ENCODE results near the gene TRAT1.
"Not testable (repeated sequence)": the region's sequence is repeated elsewhere in the genome, so short reads cannot be mapped to it uniquely, and the experiment has no call there.

The TRAT1 gene, protein sequence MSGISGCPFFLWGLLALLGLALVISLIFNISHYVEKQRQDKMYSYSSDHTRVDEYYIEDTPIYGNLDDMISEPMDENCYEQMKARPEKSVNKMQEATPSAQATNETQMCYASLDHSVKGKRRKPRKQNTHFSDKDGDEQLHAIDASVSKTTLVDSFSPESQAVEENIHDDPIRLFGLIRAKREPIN

DNA sequence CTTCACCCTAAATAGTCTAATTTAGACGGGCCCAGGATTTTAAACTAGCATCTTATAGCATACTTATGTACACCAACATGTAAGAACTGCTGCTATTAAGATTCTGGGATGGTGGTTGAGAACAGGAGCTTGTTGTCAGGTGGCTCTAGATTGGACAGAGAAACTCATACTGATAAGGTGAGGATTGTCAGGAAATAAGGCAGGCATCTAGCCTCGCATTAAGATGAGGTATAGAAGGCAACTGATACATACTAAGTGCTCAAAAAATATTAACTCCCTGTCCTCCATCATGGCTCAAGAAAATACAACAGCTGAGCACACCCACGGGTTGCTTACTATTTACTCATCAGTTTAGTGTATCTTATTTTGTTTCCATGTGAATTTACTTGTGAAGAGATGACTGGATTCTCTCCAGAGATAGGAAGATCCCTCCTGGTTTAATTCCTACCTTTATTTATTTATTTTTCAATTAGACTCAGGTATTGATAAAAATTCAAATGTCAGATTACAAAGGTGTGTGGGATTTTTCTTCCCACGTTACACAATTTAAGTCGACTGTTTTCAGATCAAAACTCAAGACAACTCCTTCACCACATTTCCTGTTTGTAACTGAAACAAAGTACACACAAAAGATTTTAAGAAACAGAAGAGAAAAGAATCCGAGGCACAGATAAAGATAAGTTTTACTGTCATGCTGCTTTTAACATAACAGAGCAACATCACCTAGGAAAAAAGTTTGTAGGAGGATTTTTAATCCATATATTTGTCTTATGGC is at the start of gene TRAT1:
TSS of gene TRAT1 (plus strand) at position 664 of the 775 bp plus-strand sequence. CDS start 142 bp downstream, outside the sequence.
- DNase-seq (ENCODE audit: low read depth in 2 of 2) = no peak

GRCh38 chr3:108775649-108776048 is 46.9 kb upstream of the TRAT1 start:
- no peak for DNase-seq (ENCODE audit: low read depth in 2 of 2)

GRCh38 chr3:108779496-108779895 is 43.1 kb upstream of the TRAT1 start:
- no peak for DNase-seq (ENCODE audit: low read depth in 2 of 2)

GRCh38 chr3:108780235-108780634 is 42.4 kb upstream of the TRAT1 start:
- DNase-seq (ENCODE audit: low read depth in 2 of 2) = no peak

GRCh38 chr3:108791473-108791872 is 31.1 kb upstream of the TRAT1 start:
- no peak for DNase-seq (ENCODE audit: low read depth in 2 of 2)

DNA sequence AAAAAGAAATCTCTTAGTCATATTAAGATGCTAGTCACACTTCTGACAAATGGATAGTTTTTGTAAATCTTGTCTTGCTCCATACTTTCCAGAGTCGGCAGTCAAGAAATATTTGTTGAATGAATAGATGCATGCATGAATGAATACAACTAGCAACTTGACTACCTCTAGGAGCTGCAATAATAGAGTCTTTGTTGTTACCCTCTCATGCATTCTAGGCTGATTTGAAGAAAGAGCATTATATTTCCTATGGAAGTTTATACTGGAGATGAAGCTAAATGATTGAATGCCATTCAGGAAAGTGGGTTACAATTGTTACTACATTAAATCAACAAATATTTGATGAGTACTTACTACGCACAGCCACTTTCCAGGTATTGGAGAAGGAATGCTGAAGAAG is 18.1 kb upstream of the TRAT1 start:
- no peak for DNase-seq (ENCODE audit: low read depth in 2 of 2)

GRCh38 chr3:108804966-108805365 is 17.6 kb upstream of the TRAT1 start:
- no peak for DNase-seq (ENCODE audit: low read depth in 2 of 2)

GRCh38 chr3:108806316-108806715 is 16.3 kb upstream of the TRAT1 start:
- no peak for DNase-seq (ENCODE audit: low read depth in 2 of 2)

DNA sequence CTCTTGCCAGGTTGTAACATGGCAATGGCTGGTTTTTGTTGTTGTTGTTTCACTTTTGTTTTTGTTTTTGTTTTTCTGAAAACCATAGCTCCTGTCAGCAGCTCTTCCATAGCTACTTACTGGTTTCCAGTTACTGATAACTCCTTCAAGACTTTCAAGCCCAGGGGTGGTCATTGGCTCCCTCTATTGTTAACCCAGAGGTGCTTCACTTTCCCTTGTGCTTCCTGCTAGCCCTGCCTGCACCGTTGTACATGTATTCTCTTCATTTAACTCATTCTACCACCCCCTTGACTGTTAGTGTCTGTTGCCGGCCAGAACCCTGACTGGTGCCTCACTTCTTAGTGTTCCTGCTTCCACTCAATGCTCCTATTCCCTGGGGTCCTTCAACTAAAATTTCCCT is 4.2 kb upstream of the TRAT1 start:
- no peak for DNase-seq (ENCODE audit: low read depth in 2 of 2)

DNA sequence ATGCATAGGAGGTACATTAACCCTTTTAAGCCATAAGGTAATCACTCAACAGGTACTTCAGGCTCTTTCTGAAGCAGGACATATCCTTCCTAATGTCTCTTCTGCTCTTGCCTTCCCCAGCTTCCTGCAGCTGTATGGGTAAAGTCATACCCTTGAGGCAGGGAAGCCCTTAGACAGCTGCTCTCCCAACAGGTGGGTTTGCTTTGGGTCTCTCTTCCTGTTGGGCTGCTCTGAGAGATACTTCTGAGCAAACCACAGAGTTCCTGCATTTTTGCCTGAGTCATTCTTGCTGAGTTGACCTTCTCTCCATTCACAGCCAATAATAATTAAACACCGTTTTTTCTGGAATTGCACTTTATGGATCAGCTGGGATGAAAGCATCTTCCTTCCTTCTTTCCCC is 2.0 kb upstream of the TRAT1 start:
- DNase-seq (ENCODE audit: low read depth in 2 of 2) = no peak

GRCh38 chr3:108823227-108823626 is 641 bp downstream of the TRAT1 start:
- DNase-seq (ENCODE audit: low read depth in 2 of 2) = no peak

GRCh38 chr3:108823803-108824202 is 1.2 kb downstream of the TRAT1 start:
- DNase-seq (ENCODE audit: low read depth in 2 of 2) = not testable (repeated sequence)

- DNase-seq (ENCODE audit: low read depth in 2 of 2) = no peak
Measured at GRCh38 chr3:108826309-108827187, 4.0 kb downstream of the TRAT1 start.

DNA sequence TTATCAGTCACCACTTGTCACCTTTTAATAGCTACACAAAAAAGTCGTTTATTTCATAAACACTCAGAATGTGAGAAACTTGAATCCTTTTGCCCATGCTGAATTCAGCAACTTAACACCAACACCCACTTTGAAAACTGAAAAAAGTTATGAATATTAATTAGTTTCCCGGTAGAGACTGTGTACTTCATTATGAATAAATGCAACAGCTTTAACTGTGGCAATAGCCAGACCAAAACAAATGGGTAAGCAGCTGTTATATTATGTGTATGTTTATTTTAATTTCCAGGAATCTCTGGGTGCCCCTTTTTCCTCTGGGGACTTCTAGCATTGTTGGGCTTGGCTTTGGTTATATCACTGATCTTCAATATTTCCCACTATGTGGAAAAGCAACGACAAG is 7.8 kb downstream of the TRAT1 start:
- no peak for DNase-seq (ENCODE audit: low read depth in 2 of 2)

GRCh38 chr3:108830991-108831614 is 8.5 kb downstream of the TRAT1 start:
- no peak for DNase-seq (ENCODE audit: low read depth in 2 of 2)

DNA sequence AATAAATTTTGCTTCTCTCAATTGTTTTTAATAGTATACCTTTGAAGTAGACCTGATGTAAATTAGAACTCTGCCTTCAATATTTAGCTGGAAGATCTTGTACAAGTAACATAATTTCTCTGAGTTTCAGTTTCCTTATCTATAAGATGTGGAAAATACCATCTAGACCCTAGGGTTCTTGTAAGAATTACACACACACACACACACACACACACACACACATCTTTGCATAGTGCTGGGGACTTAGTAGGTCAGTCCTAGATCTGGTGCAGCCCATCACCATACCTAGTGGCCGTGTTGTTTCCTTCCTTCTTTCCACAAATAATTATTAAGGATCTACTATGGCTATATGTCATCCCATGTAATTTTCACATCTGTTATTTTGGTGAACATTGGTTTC is 11.0 kb downstream of the TRAT1 start:
- no peak for DNase-seq (ENCODE audit: low read depth in 2 of 2)

DNA sequence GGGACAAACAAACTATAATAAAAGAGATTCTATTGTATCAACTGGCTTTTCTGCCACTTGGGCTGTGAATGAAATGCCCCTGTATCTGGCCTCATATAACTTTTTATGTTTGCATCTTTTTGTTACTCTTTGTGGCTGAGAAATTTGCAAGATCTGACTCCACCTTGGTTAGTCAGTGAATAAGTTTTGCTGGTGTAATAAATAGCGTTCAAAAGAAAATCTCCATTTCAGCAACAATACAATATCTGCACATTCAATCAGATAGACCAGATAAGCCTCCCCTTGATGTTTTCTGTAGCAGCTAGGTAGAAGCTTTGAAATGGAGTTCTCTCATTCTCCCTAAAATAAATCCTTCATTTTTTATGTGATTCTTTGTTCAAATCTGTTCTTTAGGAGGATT is 12.0 kb downstream of the TRAT1 start:
- DNase-seq (ENCODE audit: low read depth in 2 of 2) = no peak

- DNase-seq (ENCODE audit: low read depth in 2 of 2) = no peak
Measured at GRCh38 chr3:108835101-108835500, 12.5 kb downstream of the TRAT1 start.

GRCh38 chr3:108838436-108838835 is 15.8 kb downstream of the TRAT1 start:
- no peak for DNase-seq (ENCODE audit: low read depth in 2 of 2)

GRCh38 chr3:108845709-108846293 is 23.2 kb downstream of the TRAT1 start:
- DNase-seq (ENCODE audit: low read depth in 2 of 2) = no peak

GRCh38 chr3:108847187-108847586 is 24.6 kb downstream of the TRAT1 start:
- DNase-seq (ENCODE audit: low read depth in 2 of 2) = no peak

DNA sequence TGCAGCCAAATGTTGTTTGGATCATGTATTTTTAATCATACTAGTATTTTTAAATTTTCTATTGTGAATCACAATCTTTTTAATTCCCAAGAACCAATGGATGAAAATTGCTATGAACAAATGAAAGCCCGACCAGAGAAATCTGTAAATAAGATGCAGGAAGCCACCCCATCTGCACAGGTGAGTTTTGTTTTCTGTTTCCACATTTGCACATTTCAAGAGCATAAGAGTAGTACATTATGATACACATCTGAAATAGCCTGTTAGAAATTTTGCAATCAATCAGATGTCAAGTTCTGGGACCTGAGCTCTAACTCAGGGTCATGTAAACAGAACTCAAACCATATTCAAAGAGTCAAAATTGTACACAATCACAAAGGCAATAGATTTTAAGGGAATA is 26.5 kb downstream of the TRAT1 start:
- DNase-seq (ENCODE audit: low read depth in 2 of 2) = no peak

All from fibroblast of skin of left quadriceps (primary cell).